ENCODE measurements around the gene RAPGEF2. TPM values are rescaled to one million over a fixed set of nuclear protein-coding genes. Genes with fewer than 3 reads are reported as not detected.

Gene RAPGEF2
- total and polyA plus RNA-seq, 3 experiments from 2014 or later, result 1.0 to 34.3 (median 29.2) TPM

DNA sequence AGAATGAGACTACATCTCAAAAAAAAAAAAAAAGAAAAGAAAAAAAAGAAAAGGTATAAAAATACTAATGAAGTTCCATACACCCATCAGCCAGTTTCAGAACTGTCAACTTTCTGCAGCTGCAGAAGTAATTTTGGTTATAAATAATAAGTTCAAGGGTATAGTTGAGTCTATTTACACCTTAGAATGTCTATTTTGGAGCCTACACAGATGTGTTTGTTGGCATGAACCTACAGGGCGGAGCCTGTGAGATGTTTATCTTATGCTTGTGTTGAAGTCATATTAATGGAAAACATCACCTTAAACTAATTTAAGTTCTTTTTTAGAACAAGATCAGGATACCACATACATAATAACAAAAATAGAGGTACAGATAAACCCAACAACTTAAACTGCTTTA lies 85.8 kb downstream of the RAPGEF2 start:
- CTCF ChIA-PET, result no interaction called here
- H3K27ac ChIP-seq (ENCODE audit: low read depth, low read length), result no peak overlapping the region
- Mint-ChIP-seq H3K27ac (no peak overlapping the region), H3K27me3 (no peaks in the 10 kb centered on the region), H3K4me1 (peaks cover 7 to 12% (median 9%) of the 10 kb centered on the region in 3 donors), H3K4me3 (no peak overlapping the region), H3K36me3 (peaks cover 0 to 4% (median 0%) of the 10 kb centered on the region in 3 donors), H3K9me3 (no peaks in the 10 kb centered on the region)
- no peaks in the 10 kb centered on the region for H3K36me3 ChIP-seq (ENCODE audit: insufficient read depth, low read length)
- H3K9me3 ChIP-seq (ENCODE audit: low read length), result no peaks in the 10 kb centered on the region
- no peak overlapping the region for H3K4me3 ChIP-seq (ENCODE audit: low read length)
- no peaks in the 10 kb centered on the region for H3K27me3 ChIP-seq (ENCODE audit: insufficient read depth, low read length, poor library complexity, severe bottlenecking)
- H3K4me1 ChIP-seq (ENCODE audit: insufficient read depth, low read length), result no peaks in the 10 kb centered on the region
- DNase-seq, result no peak
- POLR2A ChIA-PET, result no interaction called here

DNA sequence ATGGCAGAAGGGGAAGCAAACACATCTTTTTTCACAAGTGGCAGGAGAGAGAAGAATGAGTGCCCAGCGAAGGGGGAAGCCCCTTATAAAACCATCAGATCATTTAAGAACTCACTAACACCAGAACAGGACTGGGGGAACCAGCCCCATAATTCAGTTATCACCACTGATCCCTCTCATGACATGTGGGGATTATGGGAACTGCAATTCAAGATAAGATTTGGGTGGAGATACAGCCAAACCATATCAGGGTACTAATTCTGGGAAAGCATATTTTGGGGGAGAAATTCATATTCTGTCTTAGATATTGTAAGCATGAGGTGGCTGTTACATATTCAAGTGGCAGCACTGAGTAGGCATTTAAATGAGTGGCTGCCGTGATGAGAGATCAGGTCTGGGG lies 87.8 kb downstream of the RAPGEF2 start:
- Mint-ChIP-seq H3K9me3 (no peaks in the 10 kb centered on the region), H3K4me3 (no peak overlapping the region), H3K27ac (no peak overlapping the region), H3K4me1 (peaks cover 0 to under 1% (median under 1%) of the 10 kb centered on the region in 3 donors), H3K36me3 (peaks cover 0 to 10% (median 8%) of the 10 kb centered on the region in 3 donors), H3K27me3 (no peaks in the 10 kb centered on the region)
- CTCF ChIA-PET, result interaction anchor here (0.5 to 1.6 kb wide), 2 partner anchors 12 to 412 kb away, joined by 3 to 5 read pairs; no protein-coding TSS in a partner anchor
- H3K4me3 ChIP-seq (ENCODE audit: low read length), result no peak overlapping the region
- no peaks in the 10 kb centered on the region for H3K4me1 ChIP-seq (ENCODE audit: insufficient read depth, low read length)
- POLR2A ChIA-PET, result no interaction called here
- H3K36me3 ChIP-seq (ENCODE audit: insufficient read depth, low read length), result no peaks in the 10 kb centered on the region
- no peak for DNase-seq
- no peaks in the 10 kb centered on the region for H3K9me3 ChIP-seq (ENCODE audit: low read length)
- H3K27ac ChIP-seq (ENCODE audit: low read depth, low read length), result no peak overlapping the region
- H3K27me3 ChIP-seq (ENCODE audit: insufficient read depth, low read length, poor library complexity, severe bottlenecking), result no peaks in the 10 kb centered on the region

DNA sequence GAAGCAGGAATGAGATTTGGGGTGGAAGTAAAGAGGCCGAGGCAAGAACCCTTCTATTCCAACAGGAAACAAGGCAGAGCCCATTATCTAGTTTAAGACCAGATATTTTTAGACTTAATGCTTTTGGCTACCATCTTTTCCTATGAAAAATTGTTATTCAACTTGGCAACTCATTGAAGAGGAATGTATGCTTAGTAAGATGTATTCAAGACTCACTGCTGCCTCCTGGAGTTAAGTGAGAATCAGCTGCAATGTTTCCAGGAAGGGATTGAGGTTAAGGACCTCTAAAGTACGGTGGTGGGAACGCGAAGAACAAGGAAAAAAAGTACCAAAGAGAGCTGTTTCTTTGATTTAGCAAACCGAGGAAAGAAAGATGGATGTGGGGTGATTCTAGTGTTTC lies 89.1 kb downstream of the RAPGEF2 start:
- H3K4me3 ChIP-seq (ENCODE audit: low read length), result no peak overlapping the region
- Mint-ChIP-seq H3K4me3 (no peak overlapping the region), H3K27me3 (no peaks in the 10 kb centered on the region), H3K9me3 (no peaks in the 10 kb centered on the region), H3K27ac (no peak overlapping the region), H3K36me3 (peaks cover 0 to 10% (median 8%) of the 10 kb centered on the region in 3 donors), H3K4me1 (no peaks in the 10 kb centered on the region)
- no peaks in the 10 kb centered on the region for H3K9me3 ChIP-seq (ENCODE audit: low read length)
- H3K36me3 ChIP-seq (ENCODE audit: insufficient read depth, low read length), result no peaks in the 10 kb centered on the region
- no peak overlapping the region for H3K27ac ChIP-seq (ENCODE audit: low read depth, low read length)
- no peaks in the 10 kb centered on the region for H3K4me1 ChIP-seq (ENCODE audit: insufficient read depth, low read length)
- DNase-seq, result no peak
- POLR2A ChIA-PET, result no interaction called here
- CTCF ChIA-PET, result no interaction called here
- no peaks in the 10 kb centered on the region for H3K27me3 ChIP-seq (ENCODE audit: insufficient read depth, low read length, poor library complexity, severe bottlenecking)

DNA sequence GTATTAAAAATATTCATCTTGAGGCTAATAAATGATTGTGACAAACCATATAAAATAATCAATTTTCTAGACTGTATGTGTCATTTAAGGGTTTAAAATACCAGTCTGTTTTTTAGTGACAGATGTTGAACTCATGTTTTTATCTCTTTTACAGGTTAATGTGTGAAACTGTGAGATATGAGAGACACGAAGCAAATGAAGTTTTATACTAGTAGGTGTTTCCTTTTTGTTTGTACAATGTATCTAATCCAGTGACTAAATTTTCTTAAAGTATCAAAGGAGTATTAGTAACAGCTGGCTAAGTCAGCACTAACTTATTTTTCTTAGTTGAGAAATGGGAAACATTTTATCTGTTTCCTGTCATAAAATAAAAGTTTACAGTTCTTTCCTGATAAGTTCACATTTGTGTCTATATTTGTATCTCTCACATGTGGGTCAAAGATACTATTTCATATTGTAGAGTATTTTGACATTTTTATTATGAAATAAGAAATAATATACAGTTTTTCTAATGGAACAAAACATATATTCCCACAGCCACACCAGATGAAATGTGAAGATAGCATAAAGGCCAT lies 90.3 kb downstream of the RAPGEF2 start:
- Mint-ChIP-seq H3K4me3 (no peak overlapping the region), H3K4me1 (no peaks in the 10 kb centered on the region), H3K36me3 (peaks cover 0 to 10% (median 8%) of the 10 kb centered on the region in 3 donors), H3K27ac (no peak overlapping the region), H3K27me3 (no peaks in the 10 kb centered on the region), H3K9me3 (no peaks in the 10 kb centered on the region)
- H3K27ac ChIP-seq (ENCODE audit: low read depth, low read length), result no peak overlapping the region
- H3K36me3 ChIP-seq (ENCODE audit: insufficient read depth, low read length), result no peaks in the 10 kb centered on the region
- ChIA-PET POLR2A (no interaction called here), CTCF (no interaction called here)
- H3K27me3 ChIP-seq (ENCODE audit: insufficient read depth, low read length, poor library complexity, severe bottlenecking), result no peaks in the 10 kb centered on the region
- DNase-seq, result no peak
- H3K4me1 ChIP-seq (ENCODE audit: insufficient read depth, low read length), result no peaks in the 10 kb centered on the region
- H3K4me3 ChIP-seq (ENCODE audit: low read length), result no peak overlapping the region
- H3K9me3 ChIP-seq (ENCODE audit: low read length), result no peaks in the 10 kb centered on the region

DNA sequence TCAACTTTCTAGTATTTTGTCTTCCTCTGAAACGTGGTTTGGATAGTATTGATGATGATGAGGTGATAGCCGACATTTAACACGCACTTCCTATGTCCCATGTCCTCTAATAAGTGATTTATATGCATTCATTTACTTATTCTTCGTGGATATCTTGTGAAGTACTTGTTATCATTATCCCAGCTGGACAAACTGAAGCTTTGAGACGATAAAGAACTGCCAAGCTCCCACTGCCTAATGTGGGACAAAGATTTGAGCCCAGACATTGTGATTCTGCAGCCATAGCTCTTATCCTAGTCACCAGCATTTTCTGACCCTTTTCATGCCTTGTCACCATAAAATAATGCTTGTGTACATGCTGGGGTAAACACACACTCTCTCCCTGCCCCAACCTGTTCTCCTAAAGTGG lies 92.5 kb downstream of the RAPGEF2 start:
- Histone ChIP-seq H3K36me3 (ENCODE audit: insufficient read depth, low read length) (no peaks in the 10 kb centered on the region), H3K9me3 (ENCODE audit: low read length) (no peaks in the 10 kb centered on the region), H3K27me3 (ENCODE audit: insufficient read depth, low read length, poor library complexity, severe bottlenecking) (no peaks in the 10 kb centered on the region), H3K27ac (ENCODE audit: low read depth, low read length) (no peak overlapping the region), H3K4me3 (ENCODE audit: low read length) (no peak overlapping the region), H3K4me1 (ENCODE audit: insufficient read depth, low read length) (no peaks in the 10 kb centered on the region)
- no peaks in the 10 kb centered on the region for H3K27me3 Mint-ChIP-seq
- peaks cover 0 to 10% (median 8%) of the 10 kb centered on the region in 3 donors for H3K36me3 Mint-ChIP-seq
- DNase-seq, result no peak
- H3K4me3 Mint-ChIP-seq, result no peak overlapping the region
- ChIA-PET CTCF (no interaction called here), POLR2A (no interaction called here)
- H3K27ac Mint-ChIP-seq, result no peak overlapping the region
- H3K9me3 Mint-ChIP-seq, result no peaks in the 10 kb centered on the region
- H3K4me1 Mint-ChIP-seq, result peaks cover 0 to 3% (median 0%) of the 10 kb centered on the region in 3 donors

DNA sequence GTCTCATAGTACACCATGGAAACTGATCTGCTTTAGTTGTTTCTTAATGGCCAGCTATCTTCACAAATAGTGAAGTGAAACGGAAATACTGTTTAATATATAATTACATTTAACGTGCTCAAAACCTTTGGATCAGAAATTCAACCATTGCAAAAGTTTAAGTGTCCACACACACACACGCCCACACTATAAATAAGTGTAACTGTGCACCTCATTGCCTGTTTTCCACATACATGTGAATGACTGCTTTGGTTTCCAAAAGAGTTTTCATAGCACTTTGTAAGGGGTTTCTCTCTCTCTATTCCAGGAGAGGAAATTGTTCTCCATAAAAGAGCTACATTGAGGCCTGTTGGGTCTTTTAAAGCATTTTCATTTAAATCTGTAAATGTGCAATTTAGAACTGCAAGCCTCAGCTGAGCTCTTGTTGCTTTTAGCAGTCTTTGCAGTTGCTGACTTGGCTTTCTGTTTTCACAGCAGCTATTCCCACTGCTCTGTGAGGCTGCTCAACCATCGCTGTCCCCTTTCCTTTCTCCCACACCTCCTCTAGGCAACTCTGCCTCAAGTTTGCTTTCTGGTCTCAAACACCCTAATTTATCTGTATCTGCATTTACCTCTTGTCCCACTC lies 94.5 kb downstream of the RAPGEF2 start:
- Histone ChIP-seq H3K36me3 (ENCODE audit: insufficient read depth, low read length) (no peaks in the 10 kb centered on the region), H3K9me3 (ENCODE audit: low read length) (no peaks in the 10 kb centered on the region), H3K4me1 (ENCODE audit: insufficient read depth, low read length) (no peaks in the 10 kb centered on the region), H3K27ac (ENCODE audit: low read depth, low read length) (no peak overlapping the region), H3K4me3 (ENCODE audit: low read length) (no peak overlapping the region), H3K27me3 (ENCODE audit: insufficient read depth, low read length, poor library complexity, severe bottlenecking) (no peaks in the 10 kb centered on the region)
- CTCF ChIA-PET, result interaction anchor here (0.9 to 1.8 kb wide), 2 partner anchors 20 to 346 kb away, joined by 3 read pairs; no protein-coding TSS in a partner anchor
- Mint-ChIP-seq H3K9me3 (no peaks in the 10 kb centered on the region), H3K27me3 (peaks cover 0 to 1% of the 10 kb centered on the region in 2 donors), H3K27ac (peak overlapping the region in 1 of 8 donors; percentile 19), H3K36me3 (peaks cover 0 to 10% (median 8%) of the 10 kb centered on the region in 3 donors), H3K4me1 (peaks cover 0 to 3% (median 0%) of the 10 kb centered on the region in 3 donors), H3K4me3 (no peak overlapping the region)
- DNase-seq, result no peak
- POLR2A ChIA-PET, result no interaction called here

DNA sequence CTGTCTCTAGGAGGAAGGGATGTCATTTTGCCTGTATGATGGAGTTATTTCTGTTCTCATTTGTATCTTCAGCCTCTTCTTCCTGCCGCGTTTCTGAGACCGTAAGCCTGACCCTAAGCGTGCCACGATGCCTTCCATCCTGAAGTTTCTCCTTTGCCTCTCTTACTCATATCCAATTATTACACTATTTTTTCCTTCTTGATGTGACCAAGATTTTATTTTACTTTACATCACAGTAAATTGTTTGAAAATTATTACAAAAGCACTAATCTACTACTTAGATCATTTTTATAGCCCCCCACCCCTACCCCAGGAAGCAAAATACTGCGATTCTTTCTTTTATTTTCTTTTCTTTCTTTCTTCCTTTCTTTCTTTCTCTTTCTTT lies 95.0 kb downstream of the RAPGEF2 start:
- Mint-ChIP-seq H3K4me3 (no peak overlapping the region), H3K9me3 (no peaks in the 10 kb centered on the region), H3K36me3 (peaks cover 0 to 10% (median 8%) of the 10 kb centered on the region in 3 donors), H3K27me3 (peaks cover 0 to 1% of the 10 kb centered on the region in 2 donors), H3K27ac (no peak overlapping the region), H3K4me1 (peaks cover under 1 to 5% (median 2%) of the 10 kb centered on the region in 3 donors)
- ChIA-PET CTCF (interaction anchor here (0.9 to 1.8 kb wide), 2 partner anchors 21 to 346 kb away, joined by 3 read pairs; no protein-coding TSS in a partner anchor), POLR2A (no interaction called here)
- Histone ChIP-seq H3K4me1 (ENCODE audit: insufficient read depth, low read length) (no peaks in the 10 kb centered on the region), H3K27ac (ENCODE audit: low read depth, low read length) (no peak overlapping the region), H3K9me3 (ENCODE audit: low read length) (no peaks in the 10 kb centered on the region), H3K36me3 (ENCODE audit: insufficient read depth, low read length) (no peaks in the 10 kb centered on the region), H3K27me3 (ENCODE audit: insufficient read depth, low read length, poor library complexity, severe bottlenecking) (no peaks in the 10 kb centered on the region), H3K4me3 (ENCODE audit: low read length) (no peak overlapping the region)
- DNase-seq, result no peak

DNA sequence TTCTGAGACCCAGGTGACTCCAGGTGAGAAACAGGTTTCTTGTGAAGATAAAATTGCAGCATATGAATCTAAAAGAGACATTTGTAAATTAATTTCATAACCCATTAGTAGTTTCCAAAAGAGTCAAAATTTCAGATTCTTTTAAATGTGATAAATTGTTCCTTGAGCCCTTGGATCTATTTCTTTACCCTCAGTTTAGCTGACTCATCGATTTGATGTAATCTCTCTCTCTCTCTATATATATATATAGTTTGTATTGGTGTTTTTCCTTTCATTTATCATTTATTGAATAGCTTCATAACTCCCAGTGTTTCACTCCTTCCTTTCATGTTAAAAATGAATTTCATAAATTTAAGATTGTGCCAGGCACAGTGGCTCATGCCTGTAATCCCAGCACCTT lies 96.9 kb downstream of the RAPGEF2 start:
- Mint-ChIP-seq H3K27ac (no peak overlapping the region), H3K27me3 (peaks cover 0 to 1% of the 10 kb centered on the region in 2 donors), H3K4me1 (peaks cover 9 to 19% (median 14%) of the 10 kb centered on the region in 3 donors), H3K36me3 (peaks cover 0 to 2% (median 2%) of the 10 kb centered on the region in 3 donors), H3K4me3 (no peak overlapping the region), H3K9me3 (no peaks in the 10 kb centered on the region)
- Histone ChIP-seq H3K4me1 (ENCODE audit: insufficient read depth, low read length) (no peaks in the 10 kb centered on the region), H3K27ac (ENCODE audit: low read depth, low read length) (no peak overlapping the region), H3K4me3 (ENCODE audit: low read length) (no peak overlapping the region), H3K36me3 (ENCODE audit: insufficient read depth, low read length) (no peaks in the 10 kb centered on the region), H3K9me3 (ENCODE audit: low read length) (no peaks in the 10 kb centered on the region), H3K27me3 (ENCODE audit: insufficient read depth, low read length, poor library complexity, severe bottlenecking) (no peaks in the 10 kb centered on the region)
- POLR2A ChIA-PET, result no interaction called here
- CTCF ChIA-PET, result no interaction called here
- no peak for DNase-seq
